GM12891 (cell line): ENCODE data around the gene UROS.

ENCODE experiments used
- PAX5 ChIP-seq: IDR thresholded peaks from 2 replicates; pipeline ENCODE4 v1.6.1; 2011; ENCODE audit warnings: low read length, moderate library complexity, mild to moderate bottlenecking; ENCODE audit not compliant: insufficient read depth, severe bottlenecking
- POLR2A ChIP-seq: IDR thresholded peaks from 2 replicates; pipeline ENCODE4 v1.6.1; 2011; ENCODE audit warnings: low read depth, low read length, control low read depth
- POLR2AphosphoS5 ChIP-seq: IDR thresholded peaks from 2 replicates; pipeline ENCODE4 v1.6.1; 2011; ENCODE audit warnings: low read depth, low read length, control low read depth
- SPI1 ChIP-seq: IDR thresholded peaks from 2 replicates; pipeline ENCODE4 v1.6.1; 2011; ENCODE audit warnings: low read depth, low read length, control low read depth
- TAF1 ChIP-seq: IDR thresholded peaks from 2 replicates; pipeline ENCODE4 v1.6.1; 2011; ENCODE audit warnings: low read depth, low read length, control low read depth

- no peak for TF ChIP-seq TAF1
- TF ChIP-seq SPI1 = no peak
- TF ChIP-seq POLR2A = no peak
- TF ChIP-seq POLR2AphosphoS5 = no peak
- TF ChIP-seq PAX5 = no peak
Observed at GRCh38 chr10:125783408-125783807, 39.6 kb downstream of the UROS start.
